GM19455 (cell line): ENCODE results near the gene PSMB7.

Experiments used
- ATAC-seq: cut with Tn5 transposase; IDR thresholded peaks from one replicate; pipeline ENCODE4 v1.9.1; 2021; ENCODE audit not compliant: unreplicated experiment

The PSMB7 gene

GRCh38 chr9:124303762-124304161 lies 111.5 kb downstream of the PSMB7 start:
- ATAC-seq = no peak
